DMS 273 treated with DMSO at 0.1 percent for 48 hours (cell line): ENCODE measurements around the gene RNASEH1.
"Not testable (repeated sequence)": the region's sequence is repeated elsewhere in the genome, so short reads cannot be mapped to it uniquely, and the experiment has no call there.

Source experiments
- DNase-seq: peaks from one replicate; lab custom pipeline; 2025; lab: John Stamatoyannopoulos, UW

RNASEH1 gene

GRCh38 chr2:3589086-3589485 lies 31.0 kb upstream of the RNASEH1 start:
- DNase-seq: no peak

- DNase-seq: no peak
Measured at GRCh38 chr2:3588084-3588483, 30.0 kb upstream of the RNASEH1 start.

- no peak for DNase-seq
Measured at GRCh38 chr2:3587432-3587831, 29.3 kb upstream of the RNASEH1 start.

- DNase-seq: no peak
Measured at GRCh38 chr2:3587021-3587420, 28.9 kb upstream of the RNASEH1 start.

GRCh38 chr2:3586220-3586619 lies 28.1 kb upstream of the RNASEH1 start:
- DNase-seq: no peak

- no peak for DNase-seq
Measured at GRCh38 chr2:3585261-3586109, 27.4 kb upstream of the RNASEH1 start.

- DNase-seq: no peak
Measured at GRCh38 chr2:3584608-3585260, 26.6 kb upstream of the RNASEH1 start.

GRCh38 chr2:3584076-3584475 lies 25.9 kb upstream of the RNASEH1 start:
- DNase-seq: no peak

- no peak for DNase-seq
Measured at GRCh38 chr2:3581367-3582262, 23.5 kb upstream of the RNASEH1 start.

GRCh38 chr2:3580449-3580848 lies 22.3 kb upstream of the RNASEH1 start:
- DNase-seq: no peak

GRCh38 chr2:3578987-3579386 lies 20.9 kb upstream of the RNASEH1 start:
- DNase-seq: no peak

GRCh38 chr2:3576263-3576630 lies 18.1 kb upstream of the RNASEH1 start:
- not testable (repeated sequence) for DNase-seq

GRCh38 chr2:3575534-3576262 lies 17.6 kb upstream of the RNASEH1 start:
- no peak for DNase-seq

- no peak for DNase-seq
Measured at GRCh38 chr2:3574155-3574554, 16.0 kb upstream of the RNASEH1 start.

- DNase-seq: no peak
Measured at GRCh38 chr2:3572620-3573019, 14.5 kb upstream of the RNASEH1 start.

GRCh38 chr2:3571284-3571683 lies 13.2 kb upstream of the RNASEH1 start:
- DNase-seq: no peak

- not testable (repeated sequence) for DNase-seq
Measured at GRCh38 chr2:3569656-3570055, 11.5 kb upstream of the RNASEH1 start.

- DNase-seq: no peak
Measured at GRCh38 chr2:3566806-3567205, 8.7 kb upstream of the RNASEH1 start.

GRCh38 chr2:3565117-3565516 lies 7.0 kb upstream of the RNASEH1 start:
- no peak for DNase-seq

GRCh38 chr2:3563521-3563976 lies 5.4 kb upstream of the RNASEH1 start:
- no peak for DNase-seq

- DNase-seq: no peak
Measured at GRCh38 chr2:3557639-3558204, 411 bp downstream of the RNASEH1 start.
